SK-N-SH treated with all-trans-retinoic acid at 6 μM for 48 hours (cell line): ENCODE measurements around the gene POU6F2.

Experiments used
- ATAC-seq: fragments of 200-7000 bp; cut with Tn5 transposase; 3 replicates; pipeline ENCODE4 v1.9.1; 2020; ENCODE audit warnings: mild to moderate bottlenecking, moderate library complexity
- BACH2 ChIP-seq: fragments of 250-450 bp; sonication (Bioruptor Pico); IDR thresholded peaks from 2 replicates; pipeline ENCODE4 v1.9.0; 2021; ENCODE audit warnings: mild to moderate bottlenecking, borderline replicate concordance
- CREB5 ChIP-seq: fragments of 250-450 bp; sonication (Bioruptor Pico); IDR thresholded peaks from 2 replicates; pipeline ENCODE4 v1.5.1; 2020; ENCODE audit warnings: low read depth, mild to moderate bottlenecking, moderate library complexity
- CSDC2 ChIP-seq: fragments of 250-450 bp; sonication (Bioruptor Pico); IDR thresholded peaks from 2 replicates; pipeline ENCODE4 v1.5.0; 2020; ENCODE audit warnings: mild to moderate bottlenecking, moderate library complexity
- ESRRG ChIP-seq: fragments of 250-450 bp; sonication (Bioruptor Pico); IDR thresholded peaks from 2 replicates; pipeline ENCODE4 v1.6.1; 2021; ENCODE audit warnings: mild to moderate bottlenecking
- GLIS3 ChIP-seq: fragments of 250-450 bp; sonication (Bioruptor Pico); IDR thresholded peaks from 2 replicates; pipeline ENCODE4 v1.5.0; 2020; ENCODE audit warnings: mild to moderate bottlenecking, moderate library complexity
- ISL1 ChIP-seq: fragments of 250-450 bp; sonication (Bioruptor Pico); IDR thresholded peaks from 2 replicates; pipeline ENCODE4 v2.1.2; 2022; ENCODE audit warnings: mild to moderate bottlenecking, moderate library complexity
- OSR1 ChIP-seq: fragments of 250-450 bp; sonication (Bioruptor Pico); IDR thresholded peaks from 2 replicates; pipeline ENCODE4 v1.8.0; 2022; ENCODE audit warnings: moderate library complexity, mild to moderate bottlenecking, inconsistent platforms
- PATZ1 ChIP-seq: fragments of 250-450 bp; sonication (Bioruptor Pico); IDR thresholded peaks from 2 replicates; pipeline ENCODE4 v1.8.0; 2020; ENCODE audit warnings: mild to moderate bottlenecking, moderate library complexity, borderline replicate concordance
- POU6F1 ChIP-seq: fragments of 250-450 bp; sonication (Bioruptor Pico); IDR thresholded peaks from 2 replicates; pipeline ENCODE4 v1.8.0; 2021; ENCODE audit warnings: low read depth, mild to moderate bottlenecking, moderate library complexity, borderline replicate concordance
- PPARA ChIP-seq: fragments of 250-450 bp; sonication (Bioruptor Pico); IDR thresholded peaks from 2 replicates; pipeline ENCODE4 v1.5.0; 2020; ENCODE audit warnings: mild to moderate bottlenecking, borderline replicate concordance
- RARB ChIP-seq: fragments of 250-450 bp; sonication (Bioruptor Pico); IDR thresholded peaks from 2 replicates; pipeline ENCODE4 v1.8.0; 2021; ENCODE audit warnings: mild to moderate bottlenecking, moderate library complexity
- SNAI2 ChIP-seq: fragments of 250-450 bp; sonication (Bioruptor Pico); IDR thresholded peaks from 2 replicates; pipeline ENCODE4 v1.5.0; 2020; ENCODE audit warnings: mild to moderate bottlenecking, moderate library complexity
- TCF4 ChIP-seq: fragments of 250-450 bp; sonication (Bioruptor Pico); IDR thresholded peaks from 2 replicates; pipeline ENCODE4 v1.8.0; 2021; ENCODE audit warnings: mild to moderate bottlenecking, moderate library complexity, borderline replicate concordance
- TOX ChIP-seq: fragments of 250-450 bp; sonication (Bioruptor Pico); IDR thresholded peaks from 2 replicates; pipeline ENCODE4 v1.8.0; 2021; ENCODE audit warnings: mild to moderate bottlenecking, moderate library complexity, borderline replicate concordance
- ZC3H10 ChIP-seq: fragments of 250-450 bp; sonication (Bioruptor Pico); IDR thresholded peaks from 2 replicates; pipeline ENCODE4 v1.5.1; 2021; ENCODE audit warnings: mild to moderate bottlenecking, moderate library complexity
- ZFP3 ChIP-seq: fragments of 250-450 bp; sonication (Bioruptor Pico); IDR thresholded peaks from 2 replicates; pipeline ENCODE4 v1.5.0; 2020; ENCODE audit warnings: mild to moderate bottlenecking, moderate library complexity
- ZFP30 ChIP-seq: fragments of 450-650 bp; formaldehyde crosslinking; IDR thresholded peaks from 2 replicates; pipeline ENCODE4 v1.5.0; 2022; ENCODE audit warnings: mild to moderate bottlenecking, moderate library complexity
- ZNF565 ChIP-seq: fragments of 450-650 bp; formaldehyde crosslinking; conservative IDR thresholded peaks from 2 replicates; pipeline ENCODE4 v1.5.0; 2020; ENCODE audit warnings: low read depth, mild to moderate bottlenecking, moderate library complexity
- ZNF70 ChIP-seq: fragments of 450-650 bp; formaldehyde crosslinking; IDR thresholded peaks from 2 replicates; pipeline ENCODE4 v1.5.0; 2020; ENCODE audit warnings: mild to moderate bottlenecking, moderate library complexity
- ZNF8 ChIP-seq: fragments of 450-650 bp; formaldehyde crosslinking; IDR thresholded peaks from 2 replicates; pipeline ENCODE4 v1.5.0; 2020; ENCODE audit warnings: mild to moderate bottlenecking, moderate library complexity
- TF ChIP-seq, protein P1 (sequence below): fragments of 250-450 bp; sonication (Bioruptor Pico); IDR thresholded peaks from 2 replicates; pipeline ENCODE4 v1.5.1; 2021; ENCODE audit warnings: mild to moderate bottlenecking, moderate library complexity
- TF ChIP-seq, protein P2 (sequence below): fragments of 250-450 bp; sonication (Bioruptor Pico); IDR thresholded peaks from 2 replicates; pipeline ENCODE4 v1.5.0; 2020; ENCODE audit warnings: mild to moderate bottlenecking, moderate library complexity

The POU6F2 gene

DNA sequence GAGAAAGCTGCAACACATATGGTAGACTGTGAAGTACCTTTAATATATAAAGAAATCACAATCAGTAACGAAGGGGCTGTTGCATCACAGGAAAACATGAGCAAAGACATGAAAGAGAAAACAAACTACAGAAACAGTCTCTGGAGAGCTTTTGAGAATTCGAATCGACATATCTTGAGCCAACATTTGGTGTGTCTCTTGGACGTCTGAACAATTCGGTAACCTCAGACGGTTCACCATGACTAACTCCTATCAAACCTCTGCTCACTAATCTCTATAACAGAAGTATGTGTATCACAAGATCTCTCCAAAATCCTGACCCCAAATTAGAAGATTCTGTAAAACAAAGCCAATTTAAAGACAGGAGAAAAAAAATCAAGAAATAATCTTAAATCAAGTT, 326.5 kb downstream of the POU6F2 start:
- TF ChIP-seq BACH2 (CRISPR knock-in tag) (no peak), ZNF70 (CRISPR knock-in tag) (no peak), PATZ1 (no peak)
- TF ChIP-seq, all 23 proteins: peak for 0
- no peak for ATAC-seq

DNA sequence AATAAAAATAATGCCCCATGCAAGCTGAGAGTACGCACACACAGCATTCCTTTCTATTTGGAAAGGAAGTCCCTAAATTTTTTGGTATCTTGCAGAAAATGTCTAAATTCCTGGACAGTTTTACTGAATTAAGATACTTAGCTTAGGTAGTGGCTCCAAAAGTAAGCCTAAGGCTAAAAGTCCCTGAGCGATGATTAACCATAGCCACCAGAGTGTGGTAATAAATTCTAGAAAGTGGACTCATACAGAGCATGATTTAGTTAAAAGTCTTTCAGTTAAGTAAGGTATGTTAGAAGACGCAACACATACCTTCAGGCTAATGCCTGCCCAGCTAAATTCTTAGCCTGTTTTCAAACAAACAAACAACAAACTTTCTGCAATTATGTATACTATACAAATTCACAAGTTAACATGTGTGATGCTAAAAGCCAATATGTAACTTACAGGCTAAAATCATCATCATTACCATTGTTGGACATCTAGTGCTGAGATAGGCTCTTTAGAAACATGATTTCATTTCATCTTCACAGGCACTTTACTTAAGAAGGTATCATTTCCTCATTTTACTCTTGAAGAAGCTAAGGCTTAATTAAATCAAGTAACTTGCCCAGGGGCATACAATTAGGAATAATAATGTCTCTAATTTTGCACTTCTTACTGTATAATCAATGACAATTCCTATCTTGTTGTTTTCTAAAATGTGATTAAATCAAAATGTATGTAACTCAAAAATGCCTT, 327.1 kb downstream of the POU6F2 start:
- no peak for TF ChIP-seq PPARA
- TF ChIP-seq CREB5 (CRISPR knock-in tag): no peak
- TF ChIP-seq, all 23 proteins: peak for 0
- ATAC-seq: no peak

- ATAC-seq: no peak
- TF ChIP-seq ISL1 (no peak), ZNF8 (CRISPR knock-in tag) (no peak), OSR1 (CRISPR knock-in tag) (no peak), POU6F1 (no peak)
- TF ChIP-seq, protein P1, sequence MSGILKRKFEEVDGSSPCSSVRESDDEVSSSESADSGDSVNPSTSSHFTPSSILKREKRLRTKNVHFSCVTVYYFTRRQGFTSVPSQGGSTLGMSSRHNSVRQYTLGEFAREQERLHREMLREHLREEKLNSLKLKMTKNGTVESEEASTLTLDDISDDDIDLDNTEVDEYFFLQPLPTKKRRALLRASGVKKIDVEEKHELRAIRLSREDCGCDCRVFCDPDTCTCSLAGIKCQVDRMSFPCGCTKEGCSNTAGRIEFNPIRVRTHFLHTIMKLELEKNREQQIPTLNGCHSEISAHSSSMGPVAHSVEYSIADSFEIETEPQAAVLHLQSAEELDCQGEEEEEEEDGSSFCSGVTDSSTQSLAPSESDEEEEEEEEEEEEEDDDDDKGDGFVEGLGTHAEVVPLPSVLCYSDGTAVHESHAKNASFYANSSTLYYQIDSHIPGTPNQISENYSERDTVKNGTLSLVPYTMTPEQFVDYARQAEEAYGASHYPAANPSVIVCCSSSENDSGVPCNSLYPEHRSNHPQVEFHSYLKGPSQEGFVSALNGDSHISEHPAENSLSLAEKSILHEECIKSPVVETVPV: no peak
- TF ChIP-seq, protein P2, sequence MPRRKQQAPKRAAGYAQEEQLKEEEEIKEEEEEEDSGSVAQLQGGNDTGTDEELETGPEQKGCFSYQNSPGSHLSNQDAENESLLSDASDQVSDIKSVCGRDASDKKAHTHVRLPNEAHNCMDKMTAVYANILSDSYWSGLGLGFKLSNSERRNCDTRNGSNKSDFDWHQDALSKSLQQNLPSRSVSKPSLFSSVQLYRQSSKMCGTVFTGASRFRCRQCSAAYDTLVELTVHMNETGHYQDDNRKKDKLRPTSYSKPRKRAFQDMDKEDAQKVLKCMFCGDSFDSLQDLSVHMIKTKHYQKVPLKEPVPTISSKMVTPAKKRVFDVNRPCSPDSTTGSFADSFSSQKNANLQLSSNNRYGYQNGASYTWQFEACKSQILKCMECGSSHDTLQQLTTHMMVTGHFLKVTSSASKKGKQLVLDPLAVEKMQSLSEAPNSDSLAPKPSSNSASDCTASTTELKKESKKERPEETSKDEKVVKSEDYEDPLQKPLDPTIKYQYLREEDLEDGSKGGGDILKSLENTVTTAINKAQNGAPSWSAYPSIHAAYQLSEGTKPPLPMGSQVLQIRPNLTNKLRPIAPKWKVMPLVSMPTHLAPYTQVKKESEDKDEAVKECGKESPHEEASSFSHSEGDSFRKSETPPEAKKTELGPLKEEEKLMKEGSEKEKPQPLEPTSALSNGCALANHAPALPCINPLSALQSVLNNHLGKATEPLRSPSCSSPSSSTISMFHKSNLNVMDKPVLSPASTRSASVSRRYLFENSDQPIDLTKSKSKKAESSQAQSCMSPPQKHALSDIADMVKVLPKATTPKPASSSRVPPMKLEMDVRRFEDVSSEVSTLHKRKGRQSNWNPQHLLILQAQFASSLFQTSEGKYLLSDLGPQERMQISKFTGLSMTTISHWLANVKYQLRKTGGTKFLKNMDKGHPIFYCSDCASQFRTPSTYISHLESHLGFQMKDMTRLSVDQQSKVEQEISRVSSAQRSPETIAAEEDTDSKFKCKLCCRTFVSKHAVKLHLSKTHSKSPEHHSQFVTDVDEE: no peak
- TF ChIP-seq, all 23 proteins: peak for 0
Measured at GRCh38 chr7:39306016-39306570, 328.4 kb downstream of the POU6F2 start.

DNA sequence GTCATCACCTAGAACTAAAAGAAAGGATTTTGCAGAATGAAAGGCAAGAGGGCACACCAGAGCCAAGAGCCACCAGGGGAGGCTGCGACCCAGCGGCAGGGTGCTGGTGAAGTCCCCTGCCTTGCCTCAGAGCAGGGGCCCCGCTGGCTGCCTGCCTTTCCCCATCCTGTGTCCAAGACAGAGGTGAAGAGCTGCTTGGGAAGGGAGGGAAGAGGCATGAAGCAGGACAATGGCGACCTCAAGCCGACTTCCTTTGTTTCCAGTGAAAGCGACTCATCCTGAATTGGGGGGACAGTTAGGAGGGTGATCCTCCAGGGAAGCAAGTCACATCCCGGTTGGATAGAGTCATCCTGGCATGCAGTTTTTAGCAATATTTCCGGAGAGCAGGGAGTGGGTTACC, 333.0 kb downstream of the POU6F2 start:
- no peak for ATAC-seq
- TF ChIP-seq CSDC2 (CRISPR knock-in tag) (no peak), ZNF70 (CRISPR knock-in tag) (no peak), ZC3H10 (CRISPR knock-in tag) (no peak), GLIS3 (no peak), ZNF8 (CRISPR knock-in tag) (no peak), CREB5 (CRISPR knock-in tag) (no peak), ISL1 (no peak), ESRRG (CRISPR knock-in tag) (no peak), SNAI2 (CRISPR knock-in tag) (no peak), TCF4 (no peak), ZFP30 (CRISPR knock-in tag) (no peak), POU6F1 (no peak), ZFP3 (no peak), TOX (CRISPR knock-in tag) (no peak), PPARA (no peak), ZNF565 (no peak), RARB (CRISPR knock-in tag) (no peak)
- TF ChIP-seq, protein P1: no peak
